Ramos (cell line): ENCODE measurements around the gene DGKG.

ENCODE experiments used
- in situ Hi-C: fragments of 300-500 bp; cut with MboI; formaldehyde crosslinking; loops from one replicate; pipeline ENCODE4 v1.14.3; 2022; ENCODE audit warnings: low sequenced_read_pairs; ENCODE audit not compliant: unreplicated experiment

The DGKG gene

GRCh38 chr3:186182850-186183249, 179.2 kb downstream of the DGKG start:
- in situ Hi-C loops = no loop called here

- in situ Hi-C loops = no loop called here
These were observed 180.1 kb downstream of the DGKG start for GRCh38 chr3:186181901-186182300.

- in situ Hi-C loops = no loop called here
These were observed 181.0 kb downstream of the DGKG start for GRCh38 chr3:186180891-186181481.

GRCh38 chr3:186180151-186180550, 181.9 kb downstream of the DGKG start:
- in situ Hi-C loops = no loop called here

GRCh38 chr3:186178412-186178811, 183.6 kb downstream of the DGKG start:
- in situ Hi-C loops = no loop called here

- in situ Hi-C loops = no loop called here
These were observed 185.6 kb downstream of the DGKG start for GRCh38 chr3:186176373-186176990.

- in situ Hi-C loops = no loop called here
These were observed 188.7 kb downstream of the DGKG start for GRCh38 chr3:186173224-186173815.

- in situ Hi-C loops = no loop called here
These were observed 189.7 kb downstream of the DGKG start for GRCh38 chr3:186172353-186172752.

- in situ Hi-C loops = no loop called here
These were observed 190.5 kb downstream of the DGKG start for GRCh38 chr3:186171521-186171920.

GRCh38 chr3:186170516-186170915, 191.5 kb downstream of the DGKG start:
- in situ Hi-C loops = no loop called here

GRCh38 chr3:186169379-186169778, 192.7 kb downstream of the DGKG start:
- in situ Hi-C loops = no loop called here

- in situ Hi-C loops = no loop called here
These were observed 193.1 kb downstream of the DGKG start for GRCh38 chr3:186168976-186169375.

GRCh38 chr3:186167646-186168395, 194.2 kb downstream of the DGKG start:
- in situ Hi-C loops = no loop called here

GRCh38 chr3:186166491-186167288, 195.3 kb downstream of the DGKG start:
- in situ Hi-C loops = no loop called here

- in situ Hi-C loops = no loop called here
These were observed 196.0 kb downstream of the DGKG start for GRCh38 chr3:186166036-186166435.

- in situ Hi-C loops = no loop called here
These were observed 196.7 kb downstream of the DGKG start for GRCh38 chr3:186165331-186165730.

- in situ Hi-C loops = no loop called here
These were observed 197.3 kb downstream of the DGKG start for GRCh38 chr3:186164696-186165095.

- in situ Hi-C loops = no loop called here
These were observed 199.8 kb downstream of the DGKG start for GRCh38 chr3:186162221-186162620.

- in situ Hi-C loops = no loop called here
These were observed 201.3 kb downstream of the DGKG start for GRCh38 chr3:186160691-186161243.

GRCh38 chr3:186154641-186155040, 207.4 kb downstream of the DGKG start:
- in situ Hi-C loops = no loop called here
